T-helper 1 cell treated with Interleukin-12 subunit alpha and Interleukin-12 subunit beta and Interleukin-4 antibody, amounts not matched to agents 30 μg/mL and 1 μg/mL, for 36 hours (primary cell): Measurements from ENCODE around the gene CIAO2B.
A peak's percentile ranks its signal among the peaks of the same experiment; 100 is the strongest.
"Not testable (repeated sequence)": the region's sequence is repeated elsewhere in the genome, so short reads cannot be mapped to it uniquely, and the experiment has no call there.

ENCODE experiments used
- H3K27ac Mint-ChIP-seq: one replicate; pipeline ENCODE4 v1.8.0; 2021; ENCODE audit warnings: mild to moderate bottlenecking, mixed read lengths
- H3K27me3 Mint-ChIP-seq: one replicate; pipeline ENCODE4 v1.8.0; 2021; ENCODE audit warnings: low read depth, mixed read lengths
- H3K36me3 Mint-ChIP-seq: one replicate; pipeline ENCODE4 v1.8.0; 2021; ENCODE audit warnings: low read depth, mixed read lengths
- H3K4me1 Mint-ChIP-seq: one replicate; pipeline ENCODE4 v1.8.0; 2021; ENCODE audit warnings: low read depth, mixed read lengths
- H3K4me3 Mint-ChIP-seq: one replicate; pipeline ENCODE4 v1.8.0; 2021; ENCODE audit warnings: mild to moderate bottlenecking, moderate library complexity, mixed read lengths
- H3K9me3 Mint-ChIP-seq: one replicate; pipeline ENCODE4 v1.8.0; 2021; ENCODE audit warnings: mixed read lengths

Gene CIAO2B

DNA sequence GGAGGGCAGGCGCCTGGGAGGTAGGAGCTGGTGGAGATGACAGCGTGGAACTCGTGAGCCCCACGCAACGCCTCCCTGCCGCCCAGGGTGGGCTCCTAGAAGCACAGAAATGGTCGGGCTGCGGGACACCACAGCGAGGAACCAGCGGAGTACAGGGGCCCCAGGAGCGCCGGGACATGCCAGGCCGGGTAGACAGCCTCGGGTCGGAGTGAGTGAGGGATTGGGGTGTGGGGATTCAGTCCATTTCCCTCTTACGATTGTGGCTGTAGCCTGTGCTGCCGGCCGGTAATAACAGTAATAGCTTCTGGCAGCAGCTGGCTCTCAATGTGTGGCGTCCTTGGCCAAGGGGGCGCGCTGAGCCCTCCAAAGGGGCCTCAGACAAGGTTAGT is 14.6 kb upstream of the CIAO2B start:
- H3K27ac Mint-ChIP-seq: no peak overlapping the region
- peaks cover 21% of the 10 kb centered on the region for H3K4me1 Mint-ChIP-seq
- peaks cover 2% of the 10 kb centered on the region for H3K36me3 Mint-ChIP-seq
- H3K27me3 Mint-ChIP-seq: peaks cover 34% of the 10 kb centered on the region
- H3K9me3 Mint-ChIP-seq: peaks cover 6% of the 10 kb centered on the region
- H3K4me3 Mint-ChIP-seq: peak overlapping the region; percentile 89

DNA sequence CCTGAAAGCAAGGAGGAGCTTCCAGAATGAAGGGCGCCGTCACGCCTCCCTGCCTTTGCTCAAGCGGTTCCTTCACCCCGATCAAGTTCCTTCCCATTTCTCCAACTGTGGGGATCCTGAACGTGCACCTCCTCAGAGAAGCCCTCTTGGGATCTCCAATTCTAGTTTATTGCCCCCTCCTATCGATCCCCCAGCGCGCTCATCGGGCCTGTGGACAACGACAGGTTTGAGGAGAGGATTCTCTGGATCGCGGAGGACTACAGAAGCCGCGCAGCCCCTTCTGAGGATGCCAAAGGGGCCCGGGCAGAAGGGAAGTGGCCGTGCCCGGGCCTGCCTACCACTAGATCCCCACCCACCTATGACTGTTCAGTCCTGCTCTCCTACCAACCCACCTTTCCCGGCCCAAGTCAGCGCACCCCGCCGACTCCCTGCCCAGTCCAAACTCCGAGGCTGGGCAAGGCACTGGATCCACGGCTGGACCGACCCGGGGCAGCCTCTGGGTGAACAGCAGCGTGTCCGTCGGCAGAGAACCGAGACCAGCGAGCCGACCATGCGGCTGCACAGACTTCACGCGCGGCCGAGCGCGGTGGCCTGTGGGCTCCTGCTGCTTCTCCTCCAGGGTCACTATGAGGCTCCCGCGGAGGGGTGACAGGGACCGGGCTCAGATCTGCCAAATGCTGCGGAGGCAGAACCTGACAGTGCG is 14.1 kb upstream of the CIAO2B start:
- Mint-ChIP-seq H3K36me3 (peaks cover 2% of the 10 kb centered on the region), H3K27ac (no peak overlapping the region), H3K4me3 (peak overlapping the region; percentile 89), H3K4me1 (peaks cover 20% of the 10 kb centered on the region), H3K27me3 (peaks cover 34% of the 10 kb centered on the region), H3K9me3 (peaks cover 6% of the 10 kb centered on the region)

DNA sequence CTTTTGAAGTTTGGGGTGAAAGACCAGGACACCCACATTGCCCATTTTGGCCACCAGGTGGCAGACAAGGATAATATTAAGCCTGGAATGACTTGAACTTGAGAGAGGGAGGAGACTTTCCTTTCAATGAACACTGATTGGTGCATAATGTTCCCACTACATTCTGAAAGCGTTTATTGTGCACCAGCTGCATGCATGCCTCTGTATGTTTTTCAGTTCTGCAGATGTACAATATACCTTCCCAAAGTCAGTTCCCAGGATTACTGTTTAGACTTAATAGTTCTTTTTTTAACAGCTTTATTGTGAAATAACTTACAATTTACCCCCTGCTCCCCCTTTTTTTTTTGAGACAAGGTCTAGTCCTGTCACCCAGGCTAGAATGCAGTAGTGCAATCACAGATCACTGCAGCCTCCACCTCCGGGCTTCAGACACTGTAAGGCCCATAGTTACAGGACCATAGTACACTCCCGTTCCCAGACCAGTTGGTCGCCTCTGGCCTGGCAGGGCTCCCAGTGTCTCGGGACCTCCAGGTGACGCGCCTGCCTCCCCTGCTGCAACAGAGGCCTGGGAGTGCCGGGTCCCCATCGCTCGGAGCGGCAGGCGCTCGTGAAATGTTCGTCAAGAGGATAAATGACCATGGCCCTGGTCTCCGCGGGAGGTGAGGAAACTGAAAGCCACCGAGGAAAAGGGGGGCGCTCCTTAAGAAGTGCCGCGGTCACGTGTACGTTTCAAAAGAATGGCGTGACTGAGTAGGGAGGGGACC is 13.3 kb upstream of the CIAO2B start:
- H3K36me3 Mint-ChIP-seq: peaks cover 7% of the 10 kb centered on the region
- peak overlapping the region; percentile 89 for H3K4me3 Mint-ChIP-seq
- peaks cover 34% of the 10 kb centered on the region for H3K27me3 Mint-ChIP-seq
- no peak overlapping the region for H3K27ac Mint-ChIP-seq
- H3K9me3 Mint-ChIP-seq: peaks cover 6% of the 10 kb centered on the region
- peaks cover 20% of the 10 kb centered on the region for H3K4me1 Mint-ChIP-seq

DNA sequence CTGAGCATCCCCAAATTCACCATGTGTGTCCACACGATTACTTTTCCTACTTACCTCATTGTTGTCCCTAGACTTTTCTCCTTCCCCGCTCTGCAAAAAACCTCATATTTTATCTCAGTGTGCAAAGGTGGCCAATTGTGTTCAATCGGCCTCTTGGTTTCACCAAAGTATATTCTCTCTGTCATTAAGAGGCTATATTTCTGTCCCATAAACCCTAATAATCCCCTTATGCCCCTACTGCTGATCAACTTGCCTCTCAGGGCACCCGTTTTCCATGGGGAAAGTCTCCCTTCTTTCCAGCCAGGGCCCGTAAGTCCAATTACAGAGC is 12.7 kb upstream of the CIAO2B start:
- Mint-ChIP-seq H3K36me3 (peaks cover 13% of the 10 kb centered on the region), H3K27ac (no peak overlapping the region), H3K9me3 (peaks cover 6% of the 10 kb centered on the region), H3K27me3 (peaks cover 33% of the 10 kb centered on the region), H3K4me3 (peak overlapping the region; percentile 89), H3K4me1 (peaks cover 20% of the 10 kb centered on the region)

- H3K27me3 Mint-ChIP-seq: peaks cover 29% of the 10 kb centered on the region
- H3K27ac Mint-ChIP-seq: no peak overlapping the region
- peaks cover 20% of the 10 kb centered on the region for H3K4me1 Mint-ChIP-seq
- peaks cover 2% of the 10 kb centered on the region for H3K9me3 Mint-ChIP-seq
- H3K4me3 Mint-ChIP-seq: no peak overlapping the region
- H3K36me3 Mint-ChIP-seq: peaks cover 14% of the 10 kb centered on the region
These were observed 12.3 kb upstream of the CIAO2B start for GRCh38 chr16:66946541-66946940.

GRCh38 chr16:66945939-66946338 is 11.7 kb upstream of the CIAO2B start:
- H3K4me3 Mint-ChIP-seq: no peak overlapping the region
- no peak overlapping the region for H3K27ac Mint-ChIP-seq
- peaks cover 16% of the 10 kb centered on the region for H3K4me1 Mint-ChIP-seq
- no peaks in the 10 kb centered on the region for H3K9me3 Mint-ChIP-seq
- peaks cover 25% of the 10 kb centered on the region for H3K27me3 Mint-ChIP-seq
- peaks cover 14% of the 10 kb centered on the region for H3K36me3 Mint-ChIP-seq

DNA sequence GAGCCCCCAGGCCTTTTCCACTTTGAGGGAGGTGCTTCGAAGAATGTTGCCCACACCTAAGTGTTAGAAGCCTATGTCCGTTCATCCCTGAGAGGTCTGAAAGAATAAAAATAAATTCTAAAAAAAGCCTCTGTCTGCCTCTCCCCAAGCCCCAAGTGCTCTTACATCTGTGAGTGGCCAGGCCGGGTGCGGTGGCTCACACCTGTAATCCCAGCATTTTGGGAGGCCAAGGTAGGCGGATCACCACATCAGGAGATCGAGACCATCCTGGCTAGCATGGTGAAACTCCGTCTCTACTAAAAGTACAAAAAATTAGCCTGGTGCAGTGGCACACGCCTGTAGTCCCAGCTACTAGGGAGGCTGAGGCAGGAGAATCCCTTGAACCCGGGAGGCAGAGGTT is 10.8 kb upstream of the CIAO2B start:
- peaks cover 12% of the 10 kb centered on the region for H3K4me1 Mint-ChIP-seq
- H3K27ac Mint-ChIP-seq, H3K9me3 Mint-ChIP-seq, H3K4me3 Mint-ChIP-seq: not testable (repeated sequence)
- peaks cover 14% of the 10 kb centered on the region for H3K36me3 Mint-ChIP-seq
- H3K27me3 Mint-ChIP-seq: peaks cover 19% of the 10 kb centered on the region

- Mint-ChIP-seq H3K36me3 (peaks cover 17% of the 10 kb centered on the region), H3K4me3 (no peak overlapping the region), H3K27ac (no peak overlapping the region), H3K9me3 (no peaks in the 10 kb centered on the region), H3K4me1 (peaks cover 12% of the 10 kb centered on the region), H3K27me3 (peaks cover 10% of the 10 kb centered on the region)
These were observed 9.8 kb upstream of the CIAO2B start for GRCh38 chr16:66944054-66944441.

- peaks cover 6% of the 10 kb centered on the region for H3K27me3 Mint-ChIP-seq
- no peaks in the 10 kb centered on the region for H3K9me3 Mint-ChIP-seq
- peaks cover 17% of the 10 kb centered on the region for H3K36me3 Mint-ChIP-seq
- peaks cover 12% of the 10 kb centered on the region for H3K4me1 Mint-ChIP-seq
- H3K4me3 Mint-ChIP-seq: no peak overlapping the region
- no peak overlapping the region for H3K27ac Mint-ChIP-seq
These were observed 9.3 kb upstream of the CIAO2B start for GRCh38 chr16:66943426-66944053.

DNA sequence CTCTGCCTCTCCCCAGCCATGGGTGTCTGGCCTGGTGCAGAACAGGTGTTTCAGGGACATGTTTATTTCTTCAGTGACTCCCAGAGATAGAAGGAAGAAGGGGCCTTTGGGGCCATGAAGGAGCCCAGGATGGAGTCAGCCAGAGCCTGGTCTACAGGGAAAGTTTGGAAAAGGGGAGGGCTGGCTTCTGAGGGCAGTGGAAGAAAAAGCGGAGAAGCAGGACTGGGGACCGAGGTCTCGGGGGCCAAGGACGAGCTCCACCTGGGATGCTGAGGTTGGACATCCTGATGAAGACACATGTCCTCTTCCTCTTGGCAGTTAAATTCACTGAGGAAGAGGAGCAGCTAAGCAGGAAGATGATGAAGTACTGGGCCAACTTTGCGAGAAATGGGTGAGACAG is 8.8 kb upstream of the CIAO2B start:
- H3K36me3 Mint-ChIP-seq: peaks cover 17% of the 10 kb centered on the region
- no peaks in the 10 kb centered on the region for H3K9me3 Mint-ChIP-seq
- no peak overlapping the region for H3K27ac Mint-ChIP-seq
- peaks cover under 1% of the 10 kb centered on the region for H3K27me3 Mint-ChIP-seq
- H3K4me3 Mint-ChIP-seq: no peak overlapping the region
- peaks cover 8% of the 10 kb centered on the region for H3K4me1 Mint-ChIP-seq

DNA sequence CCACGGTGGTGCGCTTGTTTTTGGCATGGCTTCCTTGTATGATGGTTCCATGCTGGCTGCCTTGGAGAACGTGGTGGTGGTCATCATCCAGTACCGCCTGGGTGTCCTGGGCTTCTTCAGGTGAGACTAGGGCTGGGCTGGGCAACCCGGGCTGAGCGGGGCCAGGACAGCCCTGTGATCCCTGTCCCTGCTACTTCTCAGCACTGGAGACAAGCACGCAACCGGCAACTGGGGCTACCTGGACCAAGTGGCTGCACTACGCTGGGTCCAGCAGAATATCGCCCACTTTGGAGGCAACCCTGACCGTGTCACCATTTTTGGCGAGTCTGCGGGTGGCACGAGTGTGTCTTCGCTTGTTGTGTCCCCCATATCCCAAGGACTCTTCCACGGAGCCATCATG is 6.0 kb upstream of the CIAO2B start:
- Mint-ChIP-seq H3K27me3 (no peaks in the 10 kb centered on the region), H3K4me3 (no peak overlapping the region), H3K9me3 (no peaks in the 10 kb centered on the region), H3K27ac (no peak overlapping the region), H3K36me3 (peaks cover 23% of the 10 kb centered on the region), H3K4me1 (peaks cover 16% of the 10 kb centered on the region)

DNA sequence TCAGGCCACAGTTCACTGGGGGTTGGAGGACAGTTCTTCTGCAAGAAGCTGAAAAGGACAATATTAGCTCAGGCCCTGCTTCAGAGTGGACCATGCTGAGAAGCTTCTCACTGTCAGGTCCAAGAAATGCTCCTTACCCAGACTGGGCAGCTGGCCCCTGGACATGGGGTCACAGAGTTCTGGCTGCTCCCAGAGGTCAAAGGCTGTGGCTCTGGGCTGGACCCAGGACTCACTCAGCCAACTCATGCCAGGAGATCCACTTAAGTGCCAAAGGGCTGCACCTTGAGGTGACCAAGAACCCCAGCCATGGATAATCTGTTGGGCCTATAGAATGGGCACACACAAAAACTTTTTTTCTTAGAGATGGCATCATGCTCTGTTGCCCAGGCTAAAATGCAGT is 5.2 kb upstream of the CIAO2B start:
- H3K27me3 Mint-ChIP-seq: no peaks in the 10 kb centered on the region
- peaks cover 19% of the 10 kb centered on the region for H3K4me1 Mint-ChIP-seq
- H3K27ac Mint-ChIP-seq: no peak overlapping the region
- H3K9me3 Mint-ChIP-seq: no peaks in the 10 kb centered on the region
- peaks cover 23% of the 10 kb centered on the region for H3K36me3 Mint-ChIP-seq
- H3K4me3 Mint-ChIP-seq: no peak overlapping the region

DNA sequence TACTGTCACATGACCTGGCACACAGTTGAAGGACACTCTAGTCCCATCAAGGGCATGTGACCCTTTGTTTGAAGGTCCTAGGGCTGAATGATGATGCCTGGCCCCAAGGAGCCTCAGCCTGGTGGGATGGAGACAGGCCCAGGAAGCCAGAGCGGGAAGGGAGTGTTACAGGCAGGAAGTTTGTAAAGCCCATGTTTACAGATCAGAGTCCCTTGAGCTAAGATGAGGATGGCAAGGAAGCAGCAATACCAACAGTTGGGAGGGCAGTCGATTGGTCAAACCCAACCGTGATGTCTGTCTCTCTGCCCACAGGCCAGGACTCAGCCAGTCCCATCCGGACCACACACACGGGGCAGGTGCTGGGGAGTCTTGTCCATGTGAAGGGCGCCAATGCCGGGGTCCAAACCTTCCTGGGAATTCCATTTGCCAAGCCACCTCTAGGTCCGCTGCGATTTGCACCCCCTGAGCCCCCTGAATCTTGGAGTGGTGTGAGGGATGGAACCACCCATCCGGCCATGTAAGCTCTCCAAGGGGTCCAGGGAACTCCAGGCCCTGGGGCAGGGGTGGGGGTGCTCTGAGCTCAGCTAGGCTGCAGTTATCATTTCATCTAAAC is 3.6 kb upstream of the CIAO2B start:
- Mint-ChIP-seq H3K27ac (peak overlapping the region; percentile 46), H3K36me3 (peaks cover 32% of the 10 kb centered on the region), H3K27me3 (no peaks in the 10 kb centered on the region), H3K4me3 (no peak overlapping the region), H3K4me1 (peaks cover 29% of the 10 kb centered on the region), H3K9me3 (no peaks in the 10 kb centered on the region)

GRCh38 chr16:66936889-66937554 is 2.8 kb upstream of the CIAO2B start:
- peak overlapping the region; percentile 74 for H3K27ac Mint-ChIP-seq
- no peaks in the 10 kb centered on the region for H3K27me3 Mint-ChIP-seq
- H3K4me1 Mint-ChIP-seq: peaks cover 33% of the 10 kb centered on the region
- no peaks in the 10 kb centered on the region for H3K9me3 Mint-ChIP-seq
- H3K36me3 Mint-ChIP-seq: peaks cover 28% of the 10 kb centered on the region
- H3K4me3 Mint-ChIP-seq: peak overlapping the region; percentile 63
